Prostate gland (tissue), 2 donors: ENCODE results near the gene KRTAP3-2.

Experiments used
- POLR2A ChIP-seq: fragments of 450-650 bp; IDR thresholded peaks from one replicate; pipeline ENCODE4 v1.6.1; 2016; ENCODE audit warnings: antibody characterized with exemption, mild to moderate bottlenecking
- TF ChIP-seq, protein P1 (sequence below), 4 experiments: fragments of 200-600 bp in 2 of 4; fragments of 450-650 bp in 2 of 4; sonication (generic) in 2 of 4; IDR thresholded peaks; 1 replicate in 3 of 4; 2 replicates in 1 of 4; pipeline ENCODE4 v1.5.1; 2016 to 2019; ENCODE audit warnings: antibody characterized with exemption in 4 of 4, mild to moderate bottlenecking in 2 of 4, moderate library complexity in 2 of 4

DNA sequence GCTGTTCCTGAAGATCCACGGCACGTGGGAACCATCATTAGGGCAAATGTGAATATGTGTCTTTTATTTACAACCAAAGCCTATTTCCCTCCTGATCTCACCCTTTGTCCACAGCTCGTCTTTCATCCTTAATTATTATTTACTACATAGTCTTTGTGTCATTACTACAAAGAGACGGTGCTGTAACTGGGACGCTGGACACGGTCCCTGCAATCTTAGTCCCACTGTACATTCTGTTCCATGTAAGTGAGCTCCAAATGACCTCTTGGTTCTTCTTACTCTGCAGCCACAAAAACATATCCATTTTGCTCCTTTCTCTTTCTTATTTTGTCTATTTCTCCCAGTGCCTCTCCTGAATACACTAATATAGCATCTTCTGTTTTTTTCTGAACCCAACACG is 49.5 kb downstream of the KRTAP3-2 start:
- TF ChIP-seq, protein P1, sequence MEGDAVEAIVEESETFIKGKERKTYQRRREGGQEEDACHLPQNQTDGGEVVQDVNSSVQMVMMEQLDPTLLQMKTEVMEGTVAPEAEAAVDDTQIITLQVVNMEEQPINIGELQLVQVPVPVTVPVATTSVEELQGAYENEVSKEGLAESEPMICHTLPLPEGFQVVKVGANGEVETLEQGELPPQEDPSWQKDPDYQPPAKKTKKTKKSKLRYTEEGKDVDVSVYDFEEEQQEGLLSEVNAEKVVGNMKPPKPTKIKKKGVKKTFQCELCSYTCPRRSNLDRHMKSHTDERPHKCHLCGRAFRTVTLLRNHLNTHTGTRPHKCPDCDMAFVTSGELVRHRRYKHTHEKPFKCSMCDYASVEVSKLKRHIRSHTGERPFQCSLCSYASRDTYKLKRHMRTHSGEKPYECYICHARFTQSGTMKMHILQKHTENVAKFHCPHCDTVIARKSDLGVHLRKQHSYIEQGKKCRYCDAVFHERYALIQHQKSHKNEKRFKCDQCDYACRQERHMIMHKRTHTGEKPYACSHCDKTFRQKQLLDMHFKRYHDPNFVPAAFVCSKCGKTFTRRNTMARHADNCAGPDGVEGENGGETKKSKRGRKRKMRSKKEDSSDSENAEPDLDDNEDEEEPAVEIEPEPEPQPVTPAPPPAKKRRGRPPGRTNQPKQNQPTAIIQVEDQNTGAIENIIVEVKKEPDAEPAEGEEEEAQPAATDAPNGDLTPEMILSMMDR (IDR thresholded peaks at IDR 0.05) = no peak
- no peak for TF ChIP-seq POLR2A
